Endodermal cell (in vitro differentiated cells): ENCODE results near the gene UPK1B. TPM values are rescaled to one million over a fixed set of nuclear protein-coding genes. Genes with fewer than 3 reads are reported as not detected.

ENCODE experiments used
- DNase-seq: peaks from one replicate; pipeline ENCODE4 v3.0.0-alpha.2; 2017
- H3K27ac ChIP-seq: 2 replicates; pipeline ENCODE4 v1.5.1; 2013; ENCODE audit warnings: mild to moderate bottlenecking, low read depth, low read length, moderate library complexity
- H3K27me3 ChIP-seq: 2 replicates; pipeline ENCODE4 v1.6.1; 2013; ENCODE audit warnings: mild to moderate bottlenecking, low read length, moderate library complexity; ENCODE audit not compliant: insufficient read depth, control insufficient read depth, poor library complexity, severe bottlenecking
- H3K36me3 ChIP-seq: 2 replicates; pipeline ENCODE4 v1.7.0; 2013; ENCODE audit warnings: mild to moderate bottlenecking, low read length, moderate library complexity; ENCODE audit not compliant: control insufficient read depth, insufficient read depth
- H3K4me1 ChIP-seq: one replicate; pipeline ENCODE4 v1.7.0; 2013; ENCODE audit warnings: low read length; ENCODE audit not compliant: control insufficient read depth, insufficient read depth
- H3K4me3 ChIP-seq: 2 replicates; pipeline ENCODE4 v1.5.1; 2013; ENCODE audit warnings: mild to moderate bottlenecking, low read length, moderate library complexity
- H3K9ac ChIP-seq: 2 replicates; pipeline ENCODE4 v1.6.1; 2013; ENCODE audit warnings: mild to moderate bottlenecking, low read length, moderate library complexity; ENCODE audit not compliant: poor library complexity, severe bottlenecking; ENCODE audit errors: extremely low read depth
- H3K9me3 ChIP-seq: 2 replicates; pipeline ENCODE4 v1.6.1; 2013; ENCODE audit warnings: mild to moderate bottlenecking, low read length, moderate library complexity; ENCODE audit not compliant: control insufficient read depth
- H3K27ac Mint-ChIP-seq: 2 replicates; pipeline ENCODE4 v1.8.0; 2020; ENCODE audit warnings: mixed read lengths
- H3K27me3 Mint-ChIP-seq: 2 replicates; pipeline ENCODE4 v1.8.0; 2021; ENCODE audit warnings: mild to moderate bottlenecking, mixed read lengths; ENCODE audit not compliant: insufficient read depth
- H3K36me3 Mint-ChIP-seq: 2 replicates; pipeline ENCODE4 v1.8.0; 2020; ENCODE audit warnings: low read depth, mixed read lengths
- H3K4me1 Mint-ChIP-seq: 2 replicates; pipeline ENCODE4 v1.8.0; 2020; ENCODE audit warnings: mixed read lengths
- H3K4me3 Mint-ChIP-seq: 2 replicates; pipeline ENCODE4 v1.8.0; 2020; ENCODE audit warnings: mild to moderate bottlenecking, moderate library complexity, mixed read lengths
- H3K9me3 Mint-ChIP-seq: 2 replicates; pipeline ENCODE4 v1.8.0; 2020; ENCODE audit warnings: mild to moderate bottlenecking, mixed read lengths
- WGBS, 2 experiments: methylation state at CpG; one replicate each; pipeline versions ENCODE4 v1.1.5 to v1.1.7; 2013; ENCODE audit warnings: missing lambda C conversion rate in 2 of 2, mixed read lengths in 1 of 2; ENCODE audit not compliant: insufficient coverage in 1 of 2, insufficient read length in 1 of 2; 5-methylcytosine and 5-hydroxymethylcytosine counted together
- total RNA-seq, 2 donors: library from RNA; stranded (reverse); fragmentation: NEBNext Ultra II Directional in 1 of 2; extraction: Animal tissue kit (Norgen Biotek cat#: 25700) in 1 of 2; gene quantifications; 2 replicates in 1 of 2; 3 replicates in 1 of 2; pipeline ENCODE4 v1.2.1, GENCODE V29; 2021
- TF ChIP-seq, protein P1 (sequence below): fragments of 200-600 bp; sonication (generic); conservative IDR thresholded peaks from 2 replicates; pipeline ENCODE4 v1.5.0; 2021; ENCODE audit warnings: antibody characterized with exemption, mild to moderate bottlenecking

The UPK1B gene
- total RNA-seq, 2 donors from 2014 or later, result 4.9 to 11.3 TPM

DNA sequence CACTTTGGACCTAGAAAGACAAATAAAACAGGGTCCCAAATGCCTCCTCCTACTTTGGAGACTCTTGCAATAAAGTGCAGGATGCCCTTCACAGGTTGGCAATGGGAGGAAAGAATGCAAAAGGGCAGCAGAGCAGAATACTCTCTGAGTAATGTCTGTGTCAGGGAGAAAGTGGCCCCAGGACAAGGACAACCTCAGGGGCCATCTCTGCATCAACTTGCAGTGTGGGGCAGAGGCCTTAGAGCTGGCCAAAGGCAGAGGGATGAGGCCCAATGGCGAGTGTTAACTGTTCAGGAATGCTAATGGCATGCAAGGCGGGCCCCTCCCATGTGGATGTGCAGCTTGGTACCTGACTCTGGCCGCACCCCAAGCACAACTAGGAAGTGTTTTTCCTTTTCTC lies 8.4 kb downstream of the UPK1B start:
- no peak overlapping the region for H3K4me3 ChIP-seq
- Mint-ChIP-seq H3K4me3 (no peak overlapping the region), H3K27ac (no peak overlapping the region), H3K4me1 (peaks cover 8% of the 10 kb centered on the region), H3K9me3 (no peaks in the 10 kb centered on the region), H3K27me3 (no peaks in the 10 kb centered on the region), H3K36me3 (peaks cover 2% of the 10 kb centered on the region)
- 55 to 91% methylated on average over 2 to 3 of the region's 3 CpGs for WGBS, 2 experiments
- H3K4me1 ChIP-seq, result no peaks in the 10 kb centered on the region
- H3K27ac ChIP-seq, result no peak overlapping the region
- no peaks in the 10 kb centered on the region for H3K9me3 ChIP-seq
- H3K27me3 ChIP-seq, result no peaks in the 10 kb centered on the region
- TF ChIP-seq, protein P1, sequence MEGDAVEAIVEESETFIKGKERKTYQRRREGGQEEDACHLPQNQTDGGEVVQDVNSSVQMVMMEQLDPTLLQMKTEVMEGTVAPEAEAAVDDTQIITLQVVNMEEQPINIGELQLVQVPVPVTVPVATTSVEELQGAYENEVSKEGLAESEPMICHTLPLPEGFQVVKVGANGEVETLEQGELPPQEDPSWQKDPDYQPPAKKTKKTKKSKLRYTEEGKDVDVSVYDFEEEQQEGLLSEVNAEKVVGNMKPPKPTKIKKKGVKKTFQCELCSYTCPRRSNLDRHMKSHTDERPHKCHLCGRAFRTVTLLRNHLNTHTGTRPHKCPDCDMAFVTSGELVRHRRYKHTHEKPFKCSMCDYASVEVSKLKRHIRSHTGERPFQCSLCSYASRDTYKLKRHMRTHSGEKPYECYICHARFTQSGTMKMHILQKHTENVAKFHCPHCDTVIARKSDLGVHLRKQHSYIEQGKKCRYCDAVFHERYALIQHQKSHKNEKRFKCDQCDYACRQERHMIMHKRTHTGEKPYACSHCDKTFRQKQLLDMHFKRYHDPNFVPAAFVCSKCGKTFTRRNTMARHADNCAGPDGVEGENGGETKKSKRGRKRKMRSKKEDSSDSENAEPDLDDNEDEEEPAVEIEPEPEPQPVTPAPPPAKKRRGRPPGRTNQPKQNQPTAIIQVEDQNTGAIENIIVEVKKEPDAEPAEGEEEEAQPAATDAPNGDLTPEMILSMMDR, result no peak
- H3K9ac ChIP-seq, result no peak overlapping the region
- no peaks in the 10 kb centered on the region for H3K36me3 ChIP-seq
- no peak for DNase-seq

DNA sequence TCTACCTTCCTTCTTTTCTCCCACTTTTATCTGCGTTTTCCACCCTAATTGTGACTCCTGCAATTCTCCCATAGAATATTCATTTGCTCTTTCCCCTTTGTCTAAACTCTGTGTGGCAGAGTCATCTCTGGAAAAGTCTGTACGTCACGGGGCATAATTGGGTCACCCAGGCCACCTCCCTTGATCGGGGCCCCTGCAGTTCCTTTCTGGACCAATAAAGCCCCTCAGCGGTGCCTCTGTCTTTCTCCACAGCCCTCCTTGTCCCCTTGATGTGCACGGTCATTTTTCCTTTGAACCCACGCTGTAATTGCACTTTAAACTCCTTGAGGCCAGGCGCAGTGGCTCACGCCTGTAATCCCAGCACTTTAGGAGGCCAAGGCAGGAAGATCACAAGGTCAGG lies 10.7 kb downstream of the UPK1B start:
- Histone ChIP-seq H3K9ac (no peak overlapping the region), H3K4me3 (no peak overlapping the region), H3K27ac (no peak overlapping the region), H3K9me3 (no peaks in the 10 kb centered on the region), H3K27me3 (no peaks in the 10 kb centered on the region), H3K4me1 (no peaks in the 10 kb centered on the region), H3K36me3 (no peaks in the 10 kb centered on the region)
- Mint-ChIP-seq H3K36me3 (no peaks in the 10 kb centered on the region), H3K9me3 (no peaks in the 10 kb centered on the region), H3K4me1 (peaks cover 4% of the 10 kb centered on the region), H3K27me3 (no peaks in the 10 kb centered on the region), H3K27ac (no peak overlapping the region), H3K4me3 (no peak overlapping the region)
- TF ChIP-seq, protein P1, result no peak
- WGBS, 2 experiments, result 76 to 94% methylated on average over 5 to 9 of the region's 9 CpGs
- no peak for DNase-seq

DNA sequence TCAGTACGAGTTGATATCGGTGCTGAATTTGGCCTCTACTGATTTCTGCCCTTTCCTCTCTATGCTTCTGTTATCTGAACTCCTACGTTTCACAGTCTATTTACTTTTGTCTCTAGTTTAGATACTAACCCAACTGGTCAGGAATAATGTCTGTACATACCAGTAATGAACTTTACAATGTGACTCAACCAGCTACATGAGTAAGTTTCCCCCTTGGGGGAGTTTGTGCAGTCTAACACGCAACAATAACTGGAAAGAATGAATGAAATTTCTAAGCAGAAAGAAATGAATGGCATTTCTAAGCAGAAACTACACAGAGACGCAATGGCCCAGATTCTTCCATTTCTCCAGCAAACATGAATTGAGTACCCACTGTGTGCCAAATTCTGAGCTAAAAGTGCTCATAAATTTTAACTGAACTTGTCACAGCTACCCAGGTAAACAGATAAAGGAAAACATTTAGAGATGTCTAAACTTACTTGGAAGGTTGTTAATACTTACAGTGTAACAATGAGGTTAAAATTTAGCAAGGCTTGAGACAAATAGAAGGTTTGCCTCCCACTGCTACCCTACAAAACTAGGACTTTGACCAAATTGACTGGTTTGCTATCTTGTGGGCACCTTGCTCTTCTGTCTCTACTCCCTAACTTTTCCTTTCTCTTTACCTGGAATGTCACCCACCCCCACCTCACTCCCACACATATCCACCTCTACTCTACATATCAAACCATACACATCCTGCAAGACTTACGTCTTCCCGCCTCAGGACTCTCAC lies 11.6 kb downstream of the UPK1B start:
- Mint-ChIP-seq H3K9me3 (no peaks in the 10 kb centered on the region), H3K27me3 (no peaks in the 10 kb centered on the region), H3K27ac (no peak overlapping the region), H3K36me3 (no peaks in the 10 kb centered on the region), H3K4me1 (peaks cover 4% of the 10 kb centered on the region), H3K4me3 (no peak overlapping the region)
- no peaks in the 10 kb centered on the region for H3K9me3 ChIP-seq
- H3K27me3 ChIP-seq, result no peaks in the 10 kb centered on the region
- TF ChIP-seq, protein P1, result no peak
- H3K4me1 ChIP-seq, result no peaks in the 10 kb centered on the region
- H3K27ac ChIP-seq, result no peak overlapping the region
- no peak overlapping the region for H3K4me3 ChIP-seq
- WGBS, 2 experiments, result 93 to 100% methylated on average over 2 to 7 of the region's 7 CpGs
- H3K36me3 ChIP-seq, result no peaks in the 10 kb centered on the region
- no peak for DNase-seq
- H3K9ac ChIP-seq, result no peak overlapping the region
